Nephron (organoid): ENCODE measurements around the gene CRYBB1.
A peak's percentile ranks its signal among the peaks of the same experiment; 100 is the strongest.

Experiments
- H3K27ac Mint-ChIP-seq, 3 experiments: 2 replicates each; pipeline ENCODE4 v1.8.0; 2020; ENCODE audit warnings: mixed read lengths in 3 of 3, mild to moderate bottlenecking in 2 of 3, moderate library complexity in 1 of 3
- H3K27me3 Mint-ChIP-seq: 2 replicates; pipeline ENCODE4 v1.8.0; 2021; ENCODE audit warnings: low read depth, mild to moderate bottlenecking, moderate library complexity, mixed read lengths
- H3K36me3 Mint-ChIP-seq: 2 replicates; pipeline ENCODE4 v1.8.0; 2020; ENCODE audit warnings: low read depth, mixed read lengths
- H3K4me1 Mint-ChIP-seq: 2 replicates; pipeline ENCODE4 v1.8.0; 2020; ENCODE audit warnings: mixed read lengths
- H3K4me3 Mint-ChIP-seq, 3 experiments: 2 replicates each; pipeline ENCODE4 v1.8.0; 2020; ENCODE audit warnings: mild to moderate bottlenecking in 3 of 3, mixed read lengths in 3 of 3, moderate library complexity in 2 of 3
- H3K9me3 Mint-ChIP-seq: 2 replicates; pipeline ENCODE4 v1.8.0; 2020; ENCODE audit warnings: mixed read lengths
- TF ChIP-seq, protein P1 (sequence below), 3 experiments: fragments of 200-600 bp; sonication (generic); IDR thresholded peaks; one replicate each; pipeline ENCODE4 v1.5.0; 2021; ENCODE audit warnings: antibody characterized with exemption in 3 of 3; ENCODE audit not compliant: unreplicated experiment in 3 of 3

CRYBB1 gene

DNA sequence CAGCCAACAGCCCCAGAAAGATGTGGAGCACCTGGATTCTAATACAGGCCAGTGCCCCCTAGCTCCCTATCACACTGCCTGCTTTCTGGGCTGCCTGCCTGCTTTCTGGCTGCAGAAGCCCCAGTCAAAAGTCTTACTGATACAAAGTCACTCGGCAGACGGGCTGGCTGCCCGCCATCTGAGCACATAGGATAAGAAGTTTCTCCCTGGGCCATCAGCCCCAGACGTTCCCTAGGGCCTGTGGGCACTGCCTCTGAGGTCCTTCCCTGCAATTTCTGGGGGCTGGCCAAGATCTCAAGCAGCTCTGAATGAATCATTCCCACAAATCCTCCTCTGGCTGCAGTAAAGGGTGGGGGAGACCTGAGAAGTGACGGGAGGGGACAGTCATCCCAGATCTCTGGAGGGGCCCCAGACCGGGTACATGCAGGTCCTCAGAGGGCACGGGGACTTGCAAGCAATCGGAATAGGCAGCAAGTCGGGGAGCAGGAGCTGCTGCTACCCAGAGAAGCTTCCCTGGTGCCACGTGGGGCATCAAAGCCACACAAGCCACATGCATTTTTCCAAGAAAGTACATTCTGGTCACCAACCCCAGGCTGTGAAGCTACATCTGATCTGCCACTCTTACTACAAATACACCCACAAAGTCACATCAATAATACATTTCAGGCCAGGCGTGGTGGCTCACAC is 32.6 kb downstream of the CRYBB1 start:
- Mint-ChIP-seq H3K4me3 (peak overlapping the region in 1 of 3 experiments; percentile 30), H3K27ac (peak overlapping the region in 2 of 3 experiments; percentile 62 to 68), H3K9me3 (no peaks in the 10 kb centered on the region), H3K27me3 (peaks cover 8% of the 10 kb centered on the region), H3K4me1 (peaks cover 12% of the 10 kb centered on the region), H3K36me3 (peaks cover 8% of the 10 kb centered on the region)
- TF ChIP-seq, protein P1, sequence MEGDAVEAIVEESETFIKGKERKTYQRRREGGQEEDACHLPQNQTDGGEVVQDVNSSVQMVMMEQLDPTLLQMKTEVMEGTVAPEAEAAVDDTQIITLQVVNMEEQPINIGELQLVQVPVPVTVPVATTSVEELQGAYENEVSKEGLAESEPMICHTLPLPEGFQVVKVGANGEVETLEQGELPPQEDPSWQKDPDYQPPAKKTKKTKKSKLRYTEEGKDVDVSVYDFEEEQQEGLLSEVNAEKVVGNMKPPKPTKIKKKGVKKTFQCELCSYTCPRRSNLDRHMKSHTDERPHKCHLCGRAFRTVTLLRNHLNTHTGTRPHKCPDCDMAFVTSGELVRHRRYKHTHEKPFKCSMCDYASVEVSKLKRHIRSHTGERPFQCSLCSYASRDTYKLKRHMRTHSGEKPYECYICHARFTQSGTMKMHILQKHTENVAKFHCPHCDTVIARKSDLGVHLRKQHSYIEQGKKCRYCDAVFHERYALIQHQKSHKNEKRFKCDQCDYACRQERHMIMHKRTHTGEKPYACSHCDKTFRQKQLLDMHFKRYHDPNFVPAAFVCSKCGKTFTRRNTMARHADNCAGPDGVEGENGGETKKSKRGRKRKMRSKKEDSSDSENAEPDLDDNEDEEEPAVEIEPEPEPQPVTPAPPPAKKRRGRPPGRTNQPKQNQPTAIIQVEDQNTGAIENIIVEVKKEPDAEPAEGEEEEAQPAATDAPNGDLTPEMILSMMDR (IDR thresholded peaks at IDR 0.05; ENCODE audit: unreplicated experiment in 3 of 3), result no peak

DNA sequence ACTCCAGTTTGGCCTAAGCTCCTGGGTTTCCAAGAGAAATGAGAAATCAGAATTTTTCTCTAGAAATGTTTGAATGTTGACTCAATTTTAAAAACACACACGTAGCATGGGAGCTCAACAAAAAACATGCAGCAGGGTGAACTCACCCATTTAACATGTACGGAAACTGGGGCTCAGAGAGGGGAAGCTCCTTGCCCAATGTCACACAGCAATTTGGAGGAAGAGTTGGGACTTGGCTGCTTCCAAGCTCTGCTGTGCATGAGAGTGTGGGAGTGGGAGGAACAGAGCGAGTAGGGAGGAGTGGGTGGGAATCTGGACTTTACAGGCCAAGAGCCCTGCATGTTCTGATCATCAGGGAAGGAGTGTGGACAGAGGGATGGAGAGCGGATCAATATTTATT is 33.8 kb downstream of the CRYBB1 start:
- Mint-ChIP-seq H3K36me3 (peaks cover 8% of the 10 kb centered on the region), H3K27me3 (peaks cover 5% of the 10 kb centered on the region)

DNA sequence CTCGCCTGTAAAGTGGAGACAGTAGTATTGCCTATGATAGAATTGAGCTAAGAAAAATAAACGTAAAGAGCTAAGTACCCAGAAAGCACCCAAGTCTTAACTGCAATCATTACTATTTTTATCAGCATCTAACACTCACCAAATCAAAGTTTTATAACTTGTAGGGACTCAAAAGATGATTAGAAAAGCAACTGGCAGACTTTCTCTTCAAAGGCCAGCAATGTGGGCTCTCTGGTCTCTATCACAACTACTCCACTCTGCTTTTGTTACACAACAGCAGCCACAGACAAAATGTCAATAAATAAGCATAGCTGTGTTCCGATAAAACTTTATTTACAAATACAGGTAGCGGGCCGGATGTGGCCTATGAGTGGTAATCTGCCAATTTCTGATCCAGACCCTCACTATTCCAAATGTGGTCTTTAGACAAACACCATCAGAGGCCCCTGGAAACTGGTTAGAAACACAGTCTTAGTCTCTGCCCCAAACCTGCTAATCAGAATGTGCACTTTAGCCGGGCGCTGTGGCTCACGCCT is 36.1 kb downstream of the CRYBB1 start:
- Mint-ChIP-seq H3K27ac (no peak overlapping the region), H3K9me3 (no peaks in the 10 kb centered on the region)

More for the DNA sequence above, 33.8 kb downstream of the CRYBB1 start:
- Mint-ChIP-seq H3K4me1 (peaks cover 11% of the 10 kb centered on the region), H3K9me3 (no peaks in the 10 kb centered on the region), H3K4me3 (no peak overlapping the region), H3K27ac (peak overlapping the region in 2 of 3 experiments; percentile 36 to 68)
- TF ChIP-seq, protein P1 (IDR thresholded peaks at IDR 0.05; ENCODE audit: unreplicated experiment in 3 of 3), result no peak

DNA sequence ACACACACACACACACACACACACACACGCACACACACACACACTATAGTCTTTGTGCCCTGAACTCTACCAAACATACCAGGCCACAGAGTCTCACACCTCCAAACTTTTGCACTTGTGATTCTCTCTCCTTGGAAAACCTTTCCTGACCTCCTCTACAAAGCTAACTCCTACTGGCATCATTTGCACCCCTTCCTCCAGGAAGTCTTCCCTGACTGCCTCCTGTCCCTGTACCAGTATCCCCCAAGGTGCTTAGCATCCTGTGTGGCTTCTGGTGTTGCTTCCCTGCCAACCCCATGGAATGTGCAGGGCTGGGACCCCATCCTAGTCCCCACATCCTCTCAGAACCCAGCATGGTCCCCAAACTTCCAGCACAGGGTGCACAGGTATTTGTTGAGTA is 36.8 kb downstream of the CRYBB1 start:
- H3K9me3 Mint-ChIP-seq, result no peaks in the 10 kb centered on the region
- peaks cover 8% of the 10 kb centered on the region for H3K36me3 Mint-ChIP-seq
- TF ChIP-seq, protein P1 (IDR thresholded peaks at IDR 0.05; ENCODE audit: unreplicated experiment in 3 of 3), result no peak
- H3K4me1 Mint-ChIP-seq, result peaks cover 17% of the 10 kb centered on the region
- H3K4me3 Mint-ChIP-seq, result no peak overlapping the region
- no peak overlapping the region for H3K27ac Mint-ChIP-seq
- H3K27me3 Mint-ChIP-seq, result peaks cover 5% of the 10 kb centered on the region

More for the DNA sequence above, 36.1 kb downstream of the CRYBB1 start:
- Mint-ChIP-seq H3K4me1 (peaks cover 11% of the 10 kb centered on the region), H3K27me3 (peaks cover 5% of the 10 kb centered on the region), H3K36me3 (peaks cover 4% of the 10 kb centered on the region), H3K4me3 (no peak overlapping the region)
- TF ChIP-seq, protein P1 (IDR thresholded peaks at IDR 0.05; ENCODE audit: unreplicated experiment in 3 of 3), result no peak

DNA sequence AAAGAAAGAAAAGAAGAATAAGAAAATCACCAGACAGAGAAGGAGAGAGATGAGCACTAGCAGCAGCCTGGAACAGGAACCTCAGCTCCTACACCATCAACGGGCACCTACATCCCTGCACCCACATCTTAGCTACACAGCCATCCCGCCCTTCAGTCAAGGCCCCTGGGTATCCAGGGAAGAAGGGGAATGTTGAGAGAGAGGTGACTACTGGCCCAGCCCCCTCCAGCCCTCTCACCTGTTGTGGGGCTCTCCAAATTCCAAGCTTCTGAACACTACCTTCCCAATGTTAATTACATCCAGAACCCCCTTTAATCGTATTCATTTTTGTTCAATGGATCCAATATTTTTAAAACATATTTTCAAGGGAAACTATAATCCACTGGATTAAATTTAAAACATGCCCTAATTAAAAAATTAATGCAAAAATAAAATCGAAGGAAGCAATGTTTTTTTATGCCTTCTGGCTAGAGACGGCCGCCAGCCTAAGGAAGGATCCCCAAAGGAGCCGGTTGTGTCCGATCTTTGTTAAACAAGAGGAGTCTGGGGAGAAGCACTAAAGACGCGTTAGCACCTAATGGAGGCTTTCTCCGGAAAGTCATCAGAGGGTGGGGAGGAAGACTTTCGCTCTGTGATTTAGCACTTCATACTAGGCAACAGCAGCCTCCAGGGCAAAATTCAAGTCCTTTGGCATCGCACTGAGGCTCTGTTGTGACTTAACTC is 37.4 kb downstream of the CRYBB1 start:
- H3K36me3 Mint-ChIP-seq, result peaks cover 8% of the 10 kb centered on the region
- H3K9me3 Mint-ChIP-seq, result no peaks in the 10 kb centered on the region
- H3K4me3 Mint-ChIP-seq, result no peak overlapping the region
- peaks cover 15% of the 10 kb centered on the region for H3K4me1 Mint-ChIP-seq
- peaks cover 4% of the 10 kb centered on the region for H3K27me3 Mint-ChIP-seq
- no peak overlapping the region for H3K27ac Mint-ChIP-seq
- TF ChIP-seq, protein P1 (IDR thresholded peaks at IDR 0.05; ENCODE audit: unreplicated experiment in 3 of 3), result no peak
